OCI-LY3 (cell line): Measurements from ENCODE around the gene POM121C.
"Not testable (repeated sequence)": the region's sequence is repeated elsewhere in the genome, so short reads cannot be mapped to it uniquely, and the experiment has no call there.

Experiments
- H2AFZ ChIP-seq: fragments of 200-600, 300-600 bp; shearing (Covaris generic); 2 replicates; pipeline ENCODE4 v1.6.0; 2014; ENCODE audit warnings: antibody characterized with exemption, low read depth, low read length
- H3K27ac ChIP-seq: fragments of 200-600, 300-600 bp; sonication (generic); 2 replicates; pipeline ENCODE4 v1.5.1; 2014; ENCODE audit warnings: mild to moderate bottlenecking, low read length, moderate library complexity, mixed read lengths
- H3K27me3 ChIP-seq: fragments of 200-600, 300-600 bp; sonication (generic); 2 replicates; pipeline ENCODE4 v1.6.1; 2014; ENCODE audit warnings: low read depth, low read length, mixed read lengths
- H3K36me3 ChIP-seq: fragments of 200-600, 300-600 bp; sonication (generic); replicated peaks from 2 replicates; pipeline ENCODE3; 2014; ENCODE audit warnings: low read depth, low read length, mixed read lengths
- H3K4me1 ChIP-seq: fragments of 300-600, 200-600 bp; sonication (generic); 2 replicates; pipeline ENCODE4 v1.6.1; 2014; ENCODE audit warnings: low read length, mixed read lengths
- H3K4me2 ChIP-seq: fragments of 200-600, 300-600 bp; sonication (generic); 2 replicates; pipeline ENCODE4 v1.6.1; 2014; ENCODE audit warnings: low read length, mixed read lengths
- H3K4me3 ChIP-seq: fragments of 300-600, 200-600 bp; sonication (generic); 2 replicates; pipeline ENCODE4 v1.5.1; 2014; ENCODE audit warnings: antibody characterized with exemption, mild to moderate bottlenecking, low read length, moderate library complexity
- H3K79me2 ChIP-seq: fragments of 300-600, 200-600 bp; shearing (Covaris generic); 2 replicates; pipeline ENCODE4 v1.6.1; 2014; ENCODE audit warnings: mild to moderate bottlenecking, low read length, mixed read lengths
- H3K9ac ChIP-seq: fragments of 300-600, 200-600 bp; shearing (Covaris generic); 2 replicates; pipeline ENCODE4 v1.6.0; 2014; ENCODE audit warnings: mild to moderate bottlenecking, low read length, moderate library complexity
- H3K9me3 ChIP-seq: fragments of 200-600, 300-600 bp; shearing (Covaris generic); 2 replicates; pipeline ENCODE4 v1.6.1; 2014; ENCODE audit warnings: low read length, mixed read lengths; ENCODE audit not compliant: insufficient read depth
- H4K20me1 ChIP-seq: fragments of 200-600, 300-600 bp; sonication (generic); 2 replicates; pipeline ENCODE4 v1.6.1; 2016; ENCODE audit warnings: low read length, mixed read lengths; ENCODE audit not compliant: insufficient read depth

The POM121C gene

DNA sequence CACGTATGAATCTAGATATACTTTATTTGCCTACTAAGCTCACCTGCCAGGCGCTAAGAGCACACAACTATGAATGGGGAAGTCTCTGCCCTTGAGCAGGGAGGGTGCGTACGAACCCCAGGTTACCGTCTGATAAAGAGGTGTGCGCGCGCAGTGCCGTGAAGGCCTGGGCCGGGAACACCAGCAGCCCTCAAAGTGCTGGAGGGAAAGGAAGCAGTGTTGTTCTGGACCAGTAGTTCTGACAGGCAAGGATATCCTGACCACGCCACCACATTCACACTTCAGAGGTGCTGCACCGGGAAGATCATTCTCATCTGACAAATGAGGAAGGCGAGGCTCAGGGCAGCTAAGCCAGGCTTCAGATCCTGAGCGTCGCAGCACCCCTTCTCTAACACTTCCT is 62.6 kb downstream of the POM121C start:
- H3K4me1 ChIP-seq, H3K79me2 ChIP-seq, H3K9me3 ChIP-seq, H3K36me3 ChIP-seq, H2AFZ ChIP-seq, H3K9ac ChIP-seq, H4K20me1 ChIP-seq, H3K4me2 ChIP-seq, H3K4me3 ChIP-seq, H3K27me3 ChIP-seq, H3K27ac ChIP-seq: not testable (repeated sequence)

DNA sequence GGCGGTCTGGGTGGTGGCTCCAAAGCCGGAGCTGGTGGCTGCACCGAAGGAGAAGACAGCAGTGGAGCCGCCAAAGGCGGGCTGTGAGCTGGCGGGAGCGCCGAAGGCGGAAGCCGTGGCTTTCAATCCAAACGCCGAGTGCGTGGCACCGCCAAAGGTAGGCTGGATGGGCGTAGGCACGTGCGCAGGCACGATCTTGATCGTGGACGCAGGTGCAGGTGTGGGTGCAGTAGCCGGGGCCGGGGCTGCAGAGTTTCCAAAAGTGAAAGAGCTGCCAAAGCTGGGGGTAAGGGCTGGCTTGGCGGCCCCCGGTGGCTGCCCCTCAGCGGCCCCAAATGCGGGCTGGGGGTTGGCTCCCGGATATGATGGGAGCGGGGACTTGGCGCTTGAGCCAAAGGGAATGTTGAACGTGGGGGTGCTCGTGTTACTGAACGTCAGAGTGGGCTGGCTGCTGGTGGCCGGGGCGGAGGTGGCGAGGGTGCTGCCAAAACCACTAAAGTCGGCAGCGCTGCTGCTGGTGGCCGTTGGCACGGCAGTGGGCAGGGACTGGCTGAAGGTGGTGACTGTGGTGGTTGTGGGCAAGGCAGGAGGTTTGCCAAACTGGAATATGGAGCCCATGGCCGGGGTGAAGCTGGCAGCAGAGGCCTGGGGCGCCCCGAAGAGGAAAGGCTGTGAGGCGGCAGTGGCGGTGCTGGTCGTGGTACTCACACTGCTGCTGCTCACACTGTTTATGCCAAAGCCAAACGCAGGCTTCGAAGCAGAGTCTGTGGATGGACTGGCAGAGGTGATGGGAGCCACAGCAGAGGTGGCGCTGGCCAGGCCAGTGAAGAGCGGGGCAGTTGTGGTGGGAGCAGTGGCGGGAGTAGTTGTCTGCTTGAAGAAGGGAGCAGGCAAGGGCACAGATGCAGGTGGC is 64.0 kb downstream of the POM121C start:
- not testable (repeated sequence) for H3K27me3 ChIP-seq, H3K9ac ChIP-seq, H4K20me1 ChIP-seq, H2AFZ ChIP-seq, H3K36me3 ChIP-seq, H3K79me2 ChIP-seq, H3K4me3 ChIP-seq, H3K9me3 ChIP-seq, H3K27ac ChIP-seq, H3K4me2 ChIP-seq, H3K4me1 ChIP-seq

DNA sequence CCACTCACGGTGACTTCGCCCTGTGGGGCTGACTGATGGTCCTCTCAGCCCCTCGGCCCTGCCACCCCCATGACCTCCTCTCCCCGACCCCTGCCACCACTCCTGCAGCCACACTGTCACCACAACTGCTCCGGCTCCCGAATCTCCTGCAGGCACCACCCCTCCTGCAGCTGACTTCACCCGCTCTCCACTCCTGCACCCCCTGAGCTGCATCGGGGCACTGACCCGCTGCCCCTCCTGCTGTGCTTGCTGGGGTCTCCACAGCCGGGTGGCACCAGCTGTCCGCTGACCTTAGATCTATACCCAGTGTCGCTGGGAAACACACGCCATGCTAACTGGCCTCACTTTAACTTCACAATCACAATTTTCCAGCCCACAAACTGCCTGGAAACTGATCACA is 65.9 kb downstream of the POM121C start:
- H3K27me3 ChIP-seq, H3K36me3 ChIP-seq, H3K79me2 ChIP-seq, H3K4me1 ChIP-seq, H3K27ac ChIP-seq, H4K20me1 ChIP-seq, H3K9me3 ChIP-seq, H2AFZ ChIP-seq, H3K4me3 ChIP-seq, H3K9ac ChIP-seq, H3K4me2 ChIP-seq: not testable (repeated sequence)

DNA sequence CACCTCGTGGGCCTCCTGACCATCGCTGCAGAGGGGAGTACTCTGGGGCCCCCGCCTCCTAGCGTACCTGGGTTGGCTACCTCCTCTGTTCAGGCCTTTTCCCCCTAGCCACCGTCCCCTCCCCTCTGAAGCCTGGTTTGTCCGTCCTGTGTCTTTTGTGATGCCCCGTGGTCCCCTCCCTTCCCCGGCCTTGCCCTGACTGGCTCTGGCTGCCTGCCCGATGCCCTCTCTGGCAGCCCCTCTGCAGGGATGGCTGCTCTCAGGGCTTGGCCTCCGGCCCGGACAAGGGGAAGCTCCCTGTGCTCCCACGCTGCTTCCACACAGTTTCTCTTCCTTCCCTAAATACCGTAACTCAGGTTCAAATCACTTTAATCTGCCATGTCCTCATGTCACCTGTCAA is 66.4 kb downstream of the POM121C start:
- H3K9me3 ChIP-seq, H3K27ac ChIP-seq: not testable (repeated sequence)

DNA sequence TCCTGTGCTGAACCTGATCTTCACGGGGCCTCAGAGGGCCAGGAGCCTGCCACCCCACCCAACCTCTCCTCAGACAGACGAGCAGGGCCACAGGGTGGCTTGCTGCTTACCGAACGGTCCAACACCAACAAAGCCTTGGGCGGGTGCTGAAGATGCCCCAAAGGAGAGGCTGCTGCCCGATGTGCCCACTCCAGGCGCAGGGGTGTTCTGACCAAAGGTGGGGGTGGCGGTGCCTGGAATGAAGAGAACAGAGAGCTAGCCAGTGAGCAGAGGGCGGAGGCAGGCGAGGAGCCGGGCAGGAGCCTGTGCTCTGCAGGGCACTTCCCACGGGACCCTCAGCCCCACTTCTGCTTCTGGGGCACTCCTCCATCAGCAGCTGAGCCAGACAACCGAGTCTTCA is 66.9 kb downstream of the POM121C start:
- not testable (repeated sequence) for H3K27me3 ChIP-seq, H3K9ac ChIP-seq, H2AFZ ChIP-seq, H3K4me2 ChIP-seq, H3K79me2 ChIP-seq, H3K4me3 ChIP-seq, H3K36me3 ChIP-seq, H3K4me1 ChIP-seq, H3K9me3 ChIP-seq, H3K27ac ChIP-seq, H4K20me1 ChIP-seq

More for the DNA sequence above, 66.4 kb downstream of the POM121C start:
- H3K4me2 ChIP-seq, H4K20me1 ChIP-seq, H3K9ac ChIP-seq, H3K27me3 ChIP-seq, H3K4me1 ChIP-seq, H2AFZ ChIP-seq, H3K79me2 ChIP-seq, H3K36me3 ChIP-seq, H3K4me3 ChIP-seq: not testable (repeated sequence)

DNA sequence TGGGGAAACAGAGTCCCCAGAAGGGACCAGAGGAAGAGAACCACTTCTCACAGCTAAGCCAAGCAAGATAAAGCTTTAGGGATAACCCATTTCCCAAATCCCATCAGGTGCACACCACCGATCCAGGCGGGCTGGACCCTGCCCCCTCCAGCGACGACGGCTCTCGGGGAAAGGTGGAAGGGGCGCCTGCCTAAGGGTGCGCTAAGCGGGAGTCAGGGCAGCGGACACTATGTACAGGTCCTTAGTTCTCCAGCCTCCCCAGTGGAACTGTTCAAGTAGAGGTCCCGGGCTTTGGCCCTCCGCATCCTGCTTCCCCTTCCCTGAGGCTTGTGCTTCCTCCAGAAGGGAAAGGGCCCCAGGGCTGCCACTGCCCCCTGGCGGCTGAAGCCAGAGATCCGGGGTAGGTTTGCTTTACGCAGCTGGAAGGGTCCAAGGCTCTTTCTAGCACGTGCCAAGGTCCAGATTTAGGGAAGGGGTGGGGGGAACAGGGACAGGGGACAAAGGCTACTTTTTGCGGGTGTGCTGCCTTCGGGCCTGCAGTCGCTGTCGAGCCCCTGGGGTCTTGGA is 67.7 kb downstream of the POM121C start:
- not testable (repeated sequence) for H3K9ac ChIP-seq, H3K27ac ChIP-seq, H3K36me3 ChIP-seq, H3K79me2 ChIP-seq, H4K20me1 ChIP-seq, H2AFZ ChIP-seq, H3K4me2 ChIP-seq, H3K9me3 ChIP-seq, H3K4me3 ChIP-seq, H3K27me3 ChIP-seq, H3K4me1 ChIP-seq

DNA sequence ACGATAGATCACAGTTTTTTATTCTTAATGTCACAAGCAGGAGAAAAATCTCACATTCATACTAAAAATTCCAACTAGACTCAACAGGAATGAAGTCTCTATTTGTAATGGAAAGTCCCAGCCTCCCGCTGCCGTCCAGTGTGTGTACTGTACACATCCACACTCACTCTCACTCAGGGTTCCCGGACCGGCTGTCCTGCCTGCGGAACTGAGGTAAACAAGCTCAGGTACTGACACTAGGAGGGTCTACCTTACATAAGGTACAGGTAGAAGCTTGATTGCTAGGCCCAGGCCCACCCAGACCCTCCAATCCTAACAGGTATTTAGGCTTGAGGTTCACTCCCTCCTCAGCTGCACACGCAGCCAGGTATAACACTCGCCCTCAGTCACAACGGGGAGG is 69.3 kb downstream of the POM121C start:
- not testable (repeated sequence) for H4K20me1 ChIP-seq, H3K36me3 ChIP-seq, H3K4me3 ChIP-seq, H3K27me3 ChIP-seq, H3K9me3 ChIP-seq, H3K4me1 ChIP-seq, H2AFZ ChIP-seq, H3K4me2 ChIP-seq, H3K79me2 ChIP-seq, H3K9ac ChIP-seq, H3K27ac ChIP-seq

DNA sequence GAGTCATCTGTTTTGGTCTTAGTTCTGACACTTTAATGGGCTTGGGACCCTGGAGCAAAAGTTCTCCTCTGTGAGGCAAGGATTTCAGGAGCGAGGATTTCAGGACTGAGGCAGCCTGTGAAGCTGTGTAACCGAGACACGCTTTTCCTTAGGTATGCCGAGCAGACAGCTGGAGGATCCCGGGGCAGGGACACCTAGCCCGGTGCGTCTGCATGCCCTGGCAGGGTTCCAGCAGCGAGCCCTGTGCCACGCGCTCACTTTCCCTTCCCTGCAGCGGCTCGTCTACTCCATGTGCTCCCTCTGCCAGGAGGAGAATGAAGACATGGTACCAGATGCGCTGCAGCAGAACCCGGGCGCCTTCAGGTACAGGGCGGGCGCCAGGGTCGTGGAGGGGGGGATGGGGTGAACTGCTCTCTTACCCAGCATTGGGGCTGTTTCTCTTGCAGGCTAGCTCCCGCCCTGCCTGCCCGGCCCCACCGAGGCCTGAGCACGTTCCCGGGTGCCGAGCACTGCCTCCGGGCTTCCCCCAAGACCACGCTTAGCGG is 70.2 kb downstream of the POM121C start:
- H3K27me3 ChIP-seq, H3K79me2 ChIP-seq, H3K36me3 ChIP-seq, H3K4me2 ChIP-seq, H3K4me3 ChIP-seq, H3K27ac ChIP-seq, H3K9me3 ChIP-seq, H3K9ac ChIP-seq, H3K4me1 ChIP-seq, H2AFZ ChIP-seq, H4K20me1 ChIP-seq: not testable (repeated sequence)

DNA sequence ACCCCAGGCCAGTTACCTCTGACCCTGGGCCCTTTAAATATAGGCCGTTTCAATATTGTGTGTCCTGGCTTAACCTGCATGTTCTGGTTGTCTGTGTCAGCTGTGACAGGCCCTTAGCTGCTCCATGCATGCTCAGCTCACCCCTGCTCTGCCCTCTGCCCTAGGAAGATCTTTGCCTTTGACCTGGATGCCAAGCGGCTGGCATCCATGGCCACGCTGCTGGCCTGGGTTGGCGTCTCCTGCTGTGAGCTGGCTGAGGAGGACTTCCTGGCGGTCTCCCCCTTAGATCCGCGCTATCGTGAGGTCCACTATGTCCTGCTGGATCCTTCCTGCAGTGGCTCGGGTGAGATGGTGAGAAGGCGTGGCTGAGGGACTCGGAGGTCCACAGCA is 70.7 kb downstream of the POM121C start:
- H3K9me3 ChIP-seq, H3K27ac ChIP-seq, H3K36me3 ChIP-seq, H2AFZ ChIP-seq, H3K4me3 ChIP-seq, H3K27me3 ChIP-seq, H3K9ac ChIP-seq, H4K20me1 ChIP-seq, H3K4me2 ChIP-seq, H3K79me2 ChIP-seq, H3K4me1 ChIP-seq: not testable (repeated sequence)
